HepG2 (cell line): ENCODE data around the gene HECTD1. TPM values are rescaled to one million over a fixed set of nuclear protein-coding genes. Genes with fewer than 3 reads are reported as not detected.

ENCODE experiments used
- AHR ChIP-seq: IDR thresholded peaks from 2 replicates; pipeline ENCODE4 v1.6.1; 2018; ENCODE audit warnings: missing genetic modification reagents, missing compliant biosample characterization
- CBX2 ChIP-seq, 2 experiments: fragments of 200-600 bp in 1 of 2; sonication (generic); formaldehyde crosslinking in 1 of 2; IDR thresholded peaks; 2 replicates each; pipeline versions ENCODE4 v1.7.0 to v1.8.1; 2018 to 2022; ENCODE audit warnings: low read depth in 2 of 2, low read length in 1 of 2, mild to moderate bottlenecking in 1 of 2, missing genetic modification reagents in 1 of 2
- CREB3 ChIP-seq: sonication (generic); formaldehyde crosslinking; IDR thresholded peaks from 2 replicates; pipeline ENCODE4 v1.5.0; 2020; ENCODE audit warnings: missing genetic modification reagents
- FOXM1 ChIP-seq: sonication (generic); formaldehyde crosslinking; IDR thresholded peaks from 2 replicates; pipeline ENCODE4 v1.5.0; 2020; ENCODE audit warnings: missing genetic modification reagents
- KLF9 ChIP-seq: IDR thresholded peaks from 2 replicates; pipeline ENCODE4 v1.6.1; 2016; ENCODE audit warnings: low read depth
- NR2F6 ChIP-seq, 2 experiments: IDR thresholded peaks; 2 replicates each; pipeline ENCODE4 v1.6.1; 2016; ENCODE audit warnings: antibody characterized with exemption in 1 of 2, mild to moderate bottlenecking in 1 of 2
- PHF5A ChIP-seq: IDR thresholded peaks from one replicate; pipeline ENCODE4 v1.6.1; 2018; ENCODE audit warnings: low read depth, missing genetic modification reagents; ENCODE audit not compliant: unreplicated experiment
- PRDM4 ChIP-seq: sonication (generic); formaldehyde crosslinking; IDR thresholded peaks from 2 replicates; pipeline ENCODE4 v1.9.0; 2021; ENCODE audit warnings: missing genetic modification reagents, borderline replicate concordance
- SRF ChIP-seq: IDR thresholded peaks from 2 replicates; pipeline ENCODE4 v1.6.1; 2011; ENCODE audit warnings: mild to moderate bottlenecking, low read depth, low read length, moderate library complexity
- SRY ChIP-seq: sonication (generic); formaldehyde crosslinking; IDR thresholded peaks from 2 replicates; pipeline ENCODE4 v1.8.0; 2022; ENCODE audit warnings: mild to moderate bottlenecking, missing genetic modification reagents
- ZNF318 ChIP-seq: sonication (generic); formaldehyde crosslinking; IDR thresholded peaks from 2 replicates; pipeline ENCODE4 v1.4.0; 2020; ENCODE audit warnings: mild to moderate bottlenecking, missing genetic modification reagents
- ZNF383 ChIP-seq: sonication (generic); formaldehyde crosslinking; IDR thresholded peaks from 2 replicates; pipeline ENCODE4 v1.4.0; 2020; ENCODE audit warnings: missing genetic modification reagents, mild to moderate bottlenecking, borderline replicate concordance
- ZNF496 ChIP-seq: sonication (generic); formaldehyde crosslinking; IDR thresholded peaks from 2 replicates; pipeline ENCODE4 v1.8.1; 2023; ENCODE audit warnings: mild to moderate bottlenecking, moderate library complexity, missing genetic modification reagents; ENCODE audit not compliant: insufficient replicate concordance
- ZNF703 ChIP-seq: sonication (generic); formaldehyde crosslinking; IDR thresholded peaks from 2 replicates; pipeline ENCODE4 v1.5.1; 2020; ENCODE audit warnings: missing genetic modification reagents, mild to moderate bottlenecking, moderate library complexity, borderline replicate concordance
- ZNF839 ChIP-seq: sonication (generic); formaldehyde crosslinking; IDR thresholded peaks from 2 replicates; pipeline ENCODE4 v1.4.0; 2020; ENCODE audit warnings: missing genetic modification reagents, mild to moderate bottlenecking, borderline replicate concordance
- ZSCAN9 ChIP-seq: IDR thresholded peaks from 2 replicates; pipeline ENCODE4 v1.6.1; 2016; ENCODE audit warnings: borderline replicate concordance
- polyA plus RNA-seq, 8 experiments: library from polyadenylated mRNA; depleted of rRNA in 3 of 8; stranded (reverse) in 7 of 8; unstranded in 1 of 8; fragments of >200 nt; fragmentation: Illumina TruSeq in 4 of 8; extraction: Trizol in 4 of 8; gene quantifications; 2 replicates each; pipeline versions ENCODE4 v1.2.1 to v1.2.3, GENCODE V29; 2011 to 2016; ENCODE audit warnings: low read depth in 4 of 8, missing spikeins in 1 of 8, mixed read lengths in 1 of 8; ENCODE audit not compliant: insufficient read depth in 1 of 8
- total RNA-seq, 5 experiments: library from RNA; depleted of rRNA; stranded (reverse); fragments of >200 nt; fragmentation: Illumina TruSeq; extraction: Trizol; gene quantifications; 2 replicates each; pipeline ENCODE4 v1.2.3, GENCODE V29; 2016; ENCODE audit warnings: low read depth in 1 of 5

The HECTD1 gene
- total and polyA plus RNA-seq, 2 of the 13 experiments (the other 11 are each of a cell fraction or from before 2014, with no cell fraction given), result 312 to 560 TPM

- TF ChIP-seq CBX2 (IDR thresholded peaks at IDR 0.05; ENCODE audit: low read depth, low read length), result no peak
- 0 out of 2 replicates have a peak, but pooled peaks have one; percentile 97 for TF ChIP-seq CBX2 (CRISPR knock-in tag; IDR thresholded peaks at IDR 0.05; ENCODE audit: low read depth)
- peak; percentile 5 for TF ChIP-seq ZNF496 (CRISPR knock-in tag)
- TF ChIP-seq SRF, result peak; percentile 49; the same call in 1 of the 2 replicates
- peak; percentile 84; the same call in 1 of the 2 replicates for TF ChIP-seq FOXM1
- peak; percentile 67; the same call in 1 of the 2 replicates for TF ChIP-seq CREB3 (CRISPR knock-in tag)
- peak; percentile 98 for TF ChIP-seq ZNF839 (CRISPR knock-in tag)
- TF ChIP-seq ZNF383 (CRISPR knock-in tag), result peak; percentile 100
- TF ChIP-seq ZSCAN9 (CRISPR knock-in tag), result peak; percentile 97
- TF ChIP-seq PHF5A, result no peak
- TF ChIP-seq KLF9, result peak; percentile 98
- peak; percentile 88 for TF ChIP-seq ZNF703 (CRISPR knock-in tag)
- TF ChIP-seq ZNF318 (CRISPR knock-in tag), result peak; percentile 99
- TF ChIP-seq NR2F6 (IDR thresholded peaks at IDR 0.05), result no peak; the same call in 1 of the 2 replicates
- peak; percentile 85; the same call in 1 of the 2 replicates for TF ChIP-seq NR2F6 (CRISPR knock-in tag; IDR thresholded peaks at IDR 0.05)
- peak; percentile 90; the same call in 1 of the 2 replicates for TF ChIP-seq PRDM4 (CRISPR knock-in tag)
- TF ChIP-seq SRY (CRISPR knock-in tag), result peak; percentile 99
- peak; percentile 99 for TF ChIP-seq AHR (CRISPR knock-in tag)
These were observed at the start of gene HECTD1 (continued) for GRCh38 chr14:31207755-31208545.
